NCI-H2227 treated with DMSO at 0.1 percent for 48 hours (cell line): ENCODE measurements around the gene CD8A.
"Not testable (repeated sequence)": the region's sequence is repeated elsewhere in the genome, so short reads cannot be mapped to it uniquely, and the experiment has no call there.

Experiments used
- DNase-seq: peaks from one replicate; lab custom pipeline; 2025; lab: John Stamatoyannopoulos, UW

The CD8A gene

DNA sequence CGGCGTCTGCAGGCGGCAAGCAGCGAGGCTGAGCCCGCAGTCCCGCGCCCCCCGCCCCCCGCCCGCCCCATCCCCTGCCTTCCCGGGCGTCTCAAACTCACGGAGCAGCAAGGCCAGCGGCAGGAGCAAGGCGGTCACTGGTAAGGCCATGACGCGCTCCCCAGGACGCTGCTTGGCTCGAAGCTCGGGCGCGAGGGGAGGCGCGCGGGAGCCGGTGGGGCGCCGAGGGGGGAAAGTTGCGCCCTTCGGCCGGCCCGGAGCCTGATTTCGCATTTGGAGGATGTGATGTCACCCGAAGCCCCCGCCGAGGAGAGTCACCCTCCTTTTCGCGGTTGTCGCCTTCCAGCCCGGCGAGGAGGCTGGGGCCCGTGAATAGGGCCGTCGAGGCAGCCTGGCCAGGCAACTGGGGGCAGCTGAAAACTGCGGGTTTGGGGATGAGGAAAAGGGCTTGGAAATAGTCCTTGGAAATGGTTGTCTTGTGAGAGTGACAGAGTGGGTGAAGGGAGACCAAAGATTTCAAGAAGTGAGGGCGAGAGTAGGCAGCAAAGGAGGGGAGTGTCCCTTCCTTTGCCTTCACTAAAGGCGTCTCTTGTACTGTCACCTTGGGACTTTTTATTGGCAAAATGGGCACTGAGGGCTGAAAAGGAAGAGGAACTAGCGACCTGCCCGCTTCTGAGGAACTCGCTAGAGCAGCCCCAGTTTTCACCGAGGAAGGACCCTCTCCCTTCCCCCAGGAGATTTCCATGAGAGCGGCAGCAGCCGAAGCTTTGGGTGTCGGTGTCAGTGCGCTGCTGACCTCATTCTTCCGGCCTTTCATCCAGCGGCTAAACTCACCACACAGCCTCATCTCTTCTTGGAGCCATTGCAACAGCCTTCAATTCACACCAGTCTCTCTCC lies at the start of gene CD8A:
Gene CD8A (minus strand): TSS at position 238 of the 897 bp plus-strand sequence. CDS start 88 bp downstream, at position 150.
- DNase-seq = no peak

DNA sequence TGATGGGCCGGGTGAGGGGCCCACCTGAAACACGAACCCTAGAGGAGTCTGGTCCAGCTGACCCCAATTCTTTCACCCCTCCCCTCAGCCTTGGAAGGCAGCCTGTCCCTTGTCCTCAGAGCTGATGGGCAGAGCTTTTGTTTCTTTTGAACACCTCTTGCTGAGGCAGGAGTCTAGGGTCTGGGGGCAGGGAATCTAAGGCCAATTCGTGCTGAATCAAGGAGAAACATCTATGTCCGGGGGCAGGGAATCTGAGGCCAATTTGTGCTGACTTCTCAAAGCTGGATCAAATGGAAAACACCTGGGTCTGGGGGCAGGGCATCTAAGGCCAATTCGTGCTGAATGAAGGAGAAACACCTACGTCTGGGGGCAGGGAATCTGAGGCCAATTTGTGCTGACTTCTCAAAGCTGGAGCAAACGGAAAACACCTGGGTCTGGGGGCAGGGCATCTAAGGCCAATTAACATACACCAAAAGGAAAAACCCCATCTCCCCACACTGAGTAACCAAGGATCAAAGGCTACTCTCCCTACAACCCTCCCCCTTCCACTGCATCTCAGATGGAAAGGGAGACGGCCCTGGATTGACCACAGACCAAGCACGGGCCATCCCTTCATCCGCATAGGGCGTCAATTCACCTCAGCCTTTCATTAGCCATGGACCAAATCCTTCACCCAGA lies 49.3 kb upstream of the CD8A start:
- DNase-seq = not testable (repeated sequence)

DNA sequence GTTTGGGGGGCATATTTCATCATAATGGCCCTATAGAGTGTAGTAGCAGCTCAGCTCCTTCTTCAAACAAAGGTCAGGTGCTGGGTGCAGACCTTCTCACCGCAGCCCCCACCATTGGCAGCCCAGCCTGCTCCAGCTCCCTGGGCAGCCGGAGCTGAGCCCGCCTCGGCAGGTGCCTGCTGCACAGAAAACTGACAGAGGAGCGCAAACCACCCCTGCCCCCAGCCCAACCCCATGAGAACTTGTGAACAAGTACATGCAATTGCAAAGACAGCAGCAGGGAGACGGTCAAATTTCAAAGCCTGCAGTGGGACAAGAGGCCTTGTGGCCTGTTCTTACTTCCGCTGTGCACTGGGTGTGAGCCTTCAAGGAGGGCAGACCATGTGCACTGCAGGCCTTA lies 48.7 kb upstream of the CD8A start:
- not testable (repeated sequence) for DNase-seq

DNA sequence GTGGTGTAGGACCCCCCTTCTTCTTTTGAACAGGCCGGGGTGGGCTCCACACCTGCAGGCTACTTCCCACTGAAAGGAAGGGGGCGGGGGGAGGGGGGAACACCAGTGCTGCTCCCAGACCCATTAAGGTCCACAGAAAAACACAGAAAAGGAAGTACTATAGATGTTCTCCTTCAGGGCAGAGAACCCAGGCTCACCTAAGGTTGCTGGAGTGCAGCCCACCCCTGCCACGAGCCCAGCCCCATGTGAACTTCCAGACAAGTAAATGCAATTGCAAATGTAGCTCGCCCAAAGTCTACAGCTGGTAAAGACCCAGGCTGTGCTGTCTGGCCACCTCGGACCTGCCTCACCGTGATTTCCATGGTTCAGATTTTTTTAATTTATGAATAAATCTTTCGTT lies 47.0 kb upstream of the CD8A start:
- not testable (repeated sequence) for DNase-seq

- DNase-seq = not testable (repeated sequence)
Measured at GRCh38 chr2:86836915-86837695, 46.4 kb upstream of the CD8A start.

DNA sequence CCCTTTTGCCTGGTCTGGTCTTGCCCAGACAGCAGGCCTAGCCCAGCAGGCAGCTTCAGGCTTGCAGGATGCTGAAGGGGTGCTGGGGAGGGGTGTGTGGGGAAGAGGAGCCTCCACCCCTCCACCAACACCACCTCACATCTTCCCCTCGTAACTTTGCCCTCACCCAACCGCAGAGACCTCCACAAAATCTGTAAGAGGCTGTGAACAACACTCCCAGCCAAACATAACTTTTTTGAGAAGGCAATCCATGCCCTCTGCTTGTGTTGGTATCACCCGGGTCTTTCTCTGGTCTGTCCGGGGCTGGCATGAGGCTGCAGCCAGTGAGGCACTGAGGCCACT lies 44.8 kb upstream of the CD8A start:
- DNase-seq = not testable (repeated sequence)

- DNase-seq = no peak
Measured at GRCh38 chr2:86833315-86833714, 42.6 kb upstream of the CD8A start.

- no peak for DNase-seq
Measured at GRCh38 chr2:86832334-86833096, 41.8 kb upstream of the CD8A start.

DNA sequence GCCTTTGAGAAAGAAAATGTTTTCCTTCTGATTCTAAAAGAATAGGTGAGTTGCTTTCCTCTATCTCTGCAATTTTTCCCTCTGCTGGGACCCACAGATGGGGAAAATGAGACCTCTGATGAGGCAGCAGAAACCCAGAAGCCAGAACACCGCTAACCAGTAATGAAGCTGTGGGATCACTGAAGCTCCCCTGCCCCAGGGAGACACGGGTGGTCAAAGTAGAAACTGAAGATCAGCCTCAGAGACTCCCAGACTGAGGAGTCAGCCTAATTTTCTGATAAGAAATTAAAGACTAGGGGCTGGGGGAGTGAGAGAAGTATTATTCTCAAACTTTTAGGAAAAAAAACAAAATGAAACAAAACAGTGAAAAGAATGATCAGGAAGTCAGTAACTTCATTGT lies 40.8 kb upstream of the CD8A start:
- DNase-seq = no peak

DNA sequence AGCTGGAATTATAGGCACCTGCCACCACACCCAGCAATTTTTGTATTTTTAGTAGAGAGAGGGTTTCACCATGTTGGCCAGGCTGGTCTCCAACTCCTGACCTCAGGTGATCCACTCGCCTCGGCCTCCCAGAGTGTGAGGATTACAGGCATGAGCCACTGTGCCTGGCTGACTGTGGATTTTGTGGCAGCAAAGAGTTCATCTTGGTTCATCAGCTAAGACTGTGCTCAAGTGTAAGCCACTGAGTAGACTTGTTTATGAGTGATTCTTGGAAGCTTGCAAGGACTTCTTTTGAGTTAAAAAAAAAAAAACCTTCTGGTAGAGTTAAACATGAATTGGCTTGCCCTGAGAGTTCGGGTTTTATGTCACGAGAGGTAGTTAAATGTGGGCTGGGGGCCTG lies 36.2 kb upstream of the CD8A start:
- no peak for DNase-seq

DNA sequence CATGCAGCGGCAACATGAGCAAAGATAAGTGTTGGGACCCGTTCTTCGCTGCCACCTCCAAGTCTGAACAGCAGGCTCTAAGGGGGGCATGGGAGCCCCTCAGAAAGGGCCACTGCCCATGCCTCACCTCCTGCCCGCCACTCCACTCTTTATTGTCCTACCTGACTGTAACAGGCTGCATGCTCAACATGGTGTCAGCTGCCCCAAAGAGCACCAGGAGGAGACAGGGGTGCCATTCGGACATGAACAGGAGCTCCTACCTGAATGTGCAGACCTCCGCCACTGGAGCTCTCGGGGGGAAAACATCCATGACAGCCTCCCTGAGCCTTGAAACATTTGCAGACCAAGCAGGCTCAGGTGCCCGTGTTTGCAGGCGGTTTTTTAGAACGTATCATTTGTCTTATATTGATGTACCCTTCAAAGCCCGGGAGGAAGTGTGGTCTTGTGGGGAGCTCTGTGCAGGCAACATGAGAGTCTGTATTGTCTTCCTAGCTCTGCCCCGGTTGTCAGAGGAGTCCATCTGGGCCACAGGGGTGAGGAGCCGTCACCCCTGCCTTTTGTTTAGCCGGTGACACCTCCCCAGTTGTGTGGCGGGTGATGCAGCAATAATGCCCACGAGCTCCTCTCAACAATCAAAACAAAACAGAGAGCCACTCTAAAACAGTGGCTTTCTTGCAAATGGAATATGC lies 35.1 kb upstream of the CD8A start:
- no peak for DNase-seq

GRCh38 chr2:86825036-86825692 lies 34.5 kb upstream of the CD8A start:
- no peak for DNase-seq

- DNase-seq = no peak
Measured at GRCh38 chr2:86822668-86823345, 32.1 kb upstream of the CD8A start.

DNA sequence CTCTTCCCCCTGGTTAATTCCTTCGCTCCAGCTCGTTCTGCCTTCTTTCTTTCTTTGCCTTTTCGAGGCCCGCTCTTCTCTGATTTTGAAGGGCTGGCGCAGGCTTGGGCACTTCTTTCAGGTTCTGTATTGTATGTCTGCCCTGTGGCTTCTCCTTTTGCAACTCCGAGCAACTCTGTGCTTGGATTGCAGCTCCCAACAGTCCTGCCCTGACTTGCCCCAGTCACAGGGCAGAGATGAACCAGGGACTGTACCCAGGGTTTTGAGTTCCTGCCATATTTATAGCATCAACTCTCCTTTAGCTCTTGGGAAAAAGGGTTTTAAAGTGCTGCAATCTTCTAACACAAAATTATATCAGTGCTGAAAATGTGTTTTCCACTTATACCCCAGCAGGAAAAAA lies 31.1 kb upstream of the CD8A start:
- DNase-seq = no peak

- no peak for DNase-seq
Measured at GRCh38 chr2:86821306-86821705, 30.6 kb upstream of the CD8A start.

- no peak for DNase-seq
Measured at GRCh38 chr2:86818957-86819356, 28.2 kb upstream of the CD8A start.

DNA sequence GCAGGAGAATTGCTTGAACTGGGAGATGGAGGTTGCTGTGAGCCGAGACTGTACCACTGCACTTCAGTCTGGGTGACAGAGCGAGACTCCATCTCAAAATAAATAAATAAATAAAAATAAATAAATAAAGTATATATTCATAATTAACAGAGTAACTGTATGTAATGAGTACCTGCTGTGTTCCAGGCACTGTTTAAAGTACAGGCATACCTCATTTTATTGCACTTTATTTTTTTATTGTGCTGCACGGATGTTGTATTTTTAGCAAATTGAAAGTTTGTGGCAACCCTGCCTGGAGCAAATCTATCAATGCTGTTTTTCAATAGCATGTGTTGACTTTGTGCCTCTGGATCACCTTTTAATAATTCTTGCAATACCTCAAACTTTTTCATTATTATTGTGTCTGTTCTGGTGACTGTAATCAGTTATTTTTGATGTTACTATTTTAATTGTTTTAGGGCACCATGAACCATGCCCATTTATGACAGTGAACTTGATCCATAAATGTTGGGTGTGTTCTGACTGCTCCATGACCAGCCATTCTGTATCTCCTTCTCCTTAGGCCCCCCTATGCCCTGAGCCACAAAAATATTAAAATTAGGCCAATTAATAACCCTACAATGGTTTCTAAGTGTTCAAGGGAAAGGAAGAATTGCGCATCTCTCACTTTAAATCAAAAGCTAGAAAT lies 27.5 kb upstream of the CD8A start:
- no peak for DNase-seq

DNA sequence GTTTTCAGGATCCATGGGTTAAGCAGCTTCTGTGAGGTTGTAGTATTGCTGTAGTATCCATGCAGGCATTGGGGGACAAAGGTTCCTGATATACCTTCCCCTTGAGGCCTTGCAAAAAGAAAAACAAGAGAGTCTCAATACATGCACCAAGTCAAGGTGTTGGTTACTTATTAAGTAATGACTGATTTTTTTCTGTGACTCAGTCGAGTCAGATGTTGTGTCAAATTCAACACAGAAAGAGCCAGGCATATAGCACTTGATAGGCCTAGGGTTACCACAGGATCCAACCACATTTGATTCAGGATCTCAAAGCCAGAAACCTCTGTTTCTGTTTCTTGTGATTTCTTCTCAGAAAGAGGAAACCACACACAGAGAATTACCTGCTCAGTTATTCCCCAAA lies 24.9 kb upstream of the CD8A start:
- DNase-seq = no peak

DNA sequence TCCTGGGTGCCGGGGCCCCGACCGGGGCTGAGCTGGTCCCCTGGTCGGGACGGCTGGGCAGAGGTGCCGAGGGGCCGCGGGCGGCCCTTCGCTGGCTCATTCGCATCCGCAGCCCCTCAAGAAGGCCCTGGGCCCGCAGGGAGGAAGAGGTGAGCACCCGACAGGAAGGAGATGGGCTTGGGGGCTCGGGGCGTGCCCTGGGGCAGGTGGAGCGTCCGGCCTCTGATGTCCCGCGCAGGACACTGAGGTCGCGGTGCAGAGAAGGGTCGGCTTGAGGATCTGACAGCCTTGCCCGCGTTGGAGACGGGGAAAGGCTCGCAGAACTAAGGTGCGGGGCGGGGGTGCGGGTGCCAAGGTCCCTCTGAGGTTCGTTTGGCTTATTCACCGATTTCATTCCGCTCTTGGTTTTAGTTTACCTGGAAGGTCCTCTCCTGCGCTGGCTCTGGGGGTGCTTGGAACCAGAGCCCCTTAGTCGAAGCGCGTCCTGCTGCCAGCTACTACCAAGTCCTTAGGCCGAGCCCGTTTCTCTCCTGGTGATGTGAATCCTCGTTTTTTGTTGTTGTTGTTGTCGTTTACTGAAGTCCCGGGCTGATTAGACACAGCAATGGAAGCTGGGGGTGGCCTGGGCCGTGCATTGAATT lies 18.9 kb upstream of the CD8A start:
- DNase-seq = no peak
